Stomach (tissue), 19 donors: ENCODE data around the gene POLE2. TPM values are rescaled to one million over a fixed set of nuclear protein-coding genes. Genes with fewer than 3 reads are reported as not detected.
"Not testable (repeated sequence)": the region's sequence is repeated elsewhere in the genome, so short reads cannot be mapped to it uniquely, and the experiment has no call there.

Experiments
- DNase-seq, 2 donors: peaks; one replicate each; pipeline versions ENCODE4 v3.0.0 to v3.0.0-alpha.2; 2013 to 2019
- H3K27ac ChIP-seq, 5 donors: fragments of 200-600 bp in 4 of 5; sonication (generic) in 4 of 5; one replicate each; pipeline ENCODE4 v1.5.1; 2013 to 2019; ENCODE audit warnings: mild to moderate bottlenecking in 1 of 5, moderate library complexity in 1 of 5
- H3K27me3 ChIP-seq, 3 donors: fragments of 200-600 bp; sonication (generic); one replicate each; pipeline ENCODE4 v1.5.1; 2017 to 2019; ENCODE audit warnings: mixed run types in 1 of 3
- H3K36me3 ChIP-seq, 4 donors: fragments of 200-600 bp; sonication (generic); 1 replicate in 3 of 4; 2 replicates in 1 of 4; pipeline ENCODE4 v1.5.1; 2016 to 2019
- H3K4me1 ChIP-seq, 4 donors: fragments of 200-600 bp; sonication (generic); one replicate each; pipeline ENCODE4 v1.5.1; 2016 to 2019
- H3K4me3 ChIP-seq, 4 donors: fragments of 200-600 bp; sonication (generic) in 3 of 4; one replicate each; pipeline ENCODE4 v1.5.1; 2016 to 2019; ENCODE audit warnings: mild to moderate bottlenecking in 1 of 4
- H3K9me3 ChIP-seq, 4 donors: fragments of 200-600 bp; sonication (generic); one replicate each; pipeline ENCODE4 v1.5.1; 2016 to 2019
- CTCF ChIP-seq, 7 experiments: fragments of 450-650 bp in 4 of 7; fragments of 200-600 bp in 3 of 7; sonication (generic) in 3 of 7; IDR thresholded peaks; one replicate each; pipeline ENCODE4 v1.5.1; 2016 to 2019; ENCODE audit warnings: antibody characterized with exemption in 7 of 7, control low read depth in 2 of 7, mild to moderate bottlenecking in 1 of 7
- EP300 ChIP-seq: sonication (generic); formaldehyde crosslinking; IDR thresholded peaks from one replicate; pipeline ENCODE4 v1.6.1; 2017; ENCODE audit warnings: antibody characterized with exemption
- POLR2A ChIP-seq, 4 donors: fragments of 450-650 bp; IDR thresholded peaks; one replicate each; pipeline ENCODE4 v1.6.1; 2016; ENCODE audit warnings: antibody characterized with exemption in 4 of 4, control low read depth in 2 of 4, mild to moderate bottlenecking in 1 of 4, moderate library complexity in 1 of 4
- POLR2AphosphoS5 ChIP-seq, 3 donors: sonication (generic); formaldehyde crosslinking; IDR thresholded peaks; one replicate each; pipeline ENCODE4 v1.6.1; 2016; ENCODE audit warnings: antibody characterized with exemption in 3 of 3
- WGBS, 5 donors: extraction: QIAGEN DNeasy Blood & Tissue Kit in 3 of 5; methylation state at CpG; one replicate each; pipeline versions ENCODE4 v1.1.5 to v1.1.7; 2013 to 2018; 5-methylcytosine and 5-hydroxymethylcytosine counted together
- intact Hi-C: fragments of 100-400 bp; cut with DNase I; formaldehyde crosslinking; loops from one replicate; pipeline ENCODE4 v1.15.1; 2023; ENCODE audit warnings: low total_unique reads
- long read RNA-seq, 10 donors: transcript quantifications; one replicate each; lab custom pipeline, GENCODE V29; 2026
- polyA plus RNA-seq, 3 donors: library from polyadenylated mRNA; stranded (reverse); fragments of 200-250 nt; gene quantifications; one replicate each; pipeline ENCODE4 v1.2.3, GENCODE V29; 2013
- total RNA-seq, 5 donors: library from RNA; depleted of rRNA; stranded (reverse); fragments of >200 nt; gene quantifications; one replicate each; pipeline versions ENCODE4 v1.1.0 to v1.2.3, GENCODE V29; 2014 to 2016
- donor health status: healthy with polysubstance abuse.
- donor health status: Bipolar disorder and iron deficiency.
- donor health status: healthy.

POLE2 gene
- 10 to 100 TPM in 1 of 5 donors, 1 to 10 TPM in 3, not detected in 1; 1.8 to 17.1 (median 6.4) TPM for total RNA-seq
- 1 to 10 TPM; 2.3 to 6.1 (median 3.9) TPM for polyA plus RNA-seq
- long read RNA-seq, donor 1, result 0 reads
- long read RNA-seq, donor 2, partial matches to known transcripts, result 0 of 1 reads
- long read RNA-seq, donor 2, other reads (novel, unspliced or antisense), result 0 of 1 reads
- long read RNA-seq, donor 3, result 0 reads
- long read RNA-seq, donor 4, result 0 reads
- long read RNA-seq, donor 5, partial matches to known transcripts, result 0 of 1 reads
- long read RNA-seq, donor 5, other reads (novel, unspliced or antisense), result 0 of 1 reads
- long read RNA-seq, donor 6, result 0 reads
- long read RNA-seq, donor 7, partial matches to known transcripts, result 0 of 1 reads
- long read RNA-seq, donor 7, other reads (novel, unspliced or antisense), result 0 of 1 reads
- long read RNA-seq, donor 8, partial matches to known transcripts, result 0 of 2 reads
- long read RNA-seq, donor 8, other reads (novel, unspliced or antisense), result 0 of 2 reads
- long read RNA-seq, donor 9, result 0 reads
- long read RNA-seq, donor 10, partial matches to known transcripts, result 0 of 2 reads
- long read RNA-seq, donor 10, other reads (novel, unspliced or antisense), result 0 of 2 reads

- WGBS, 5 donors, result 5 to 17% (median 6%) methylated on average over 23 to 67 of the region's 67 CpGs
- Histone ChIP-seq H3K9me3 (no peaks in the 10 kb centered on the region), H3K4me1 (peaks cover 14 to 34% (median 25%) of the 10 kb centered on the region in 4 donors), H3K4me3 (peak within 1 kb of the TSS; percentile 70 to 90 (median 80)), H3K27ac (peak within 1 kb of the TSS; percentile 57 to 87 (median 83)), H3K27me3 (no peaks in the 10 kb centered on the region), H3K36me3 (no peaks in the 10 kb centered on the region)
- TF ChIP-seq POLR2AphosphoS5 (IDR thresholded peaks at IDR 0.05) (peak in 2 of 3 donors; percentile 14 to 71), POLR2A (IDR thresholded peaks at IDR 0.05) (no peak)
- intact Hi-C loops, result no loop called here
- peak; percentile 78 to 94 for DNase-seq
Measured at GRCh38 chr14:49687942-49688700, at the start of gene POLE2. TSS of gene POLE2 (minus strand) at chr14:49688214. CDS start at chr14:49688203, 11 bp downstream.

- DNase-seq, intact Hi-C loops, H3K27me3 ChIP-seq, H3K27ac ChIP-seq, H3K4me3 ChIP-seq, H3K9me3 ChIP-seq, H3K4me1 ChIP-seq: not testable (repeated sequence)
- 84 to 99% (median 96%) methylated on average over 4 of the region's 4 CpGs for WGBS, 5 donors
- H3K36me3 ChIP-seq, result peaks cover 0 to 68% (median 46%) of the 10 kb centered on the region in 4 donors
Measured at GRCh38 chr14:49735669-49736068, 47.7 kb upstream of the POLE2 start.

- TF ChIP-seq POLR2AphosphoS5 (IDR thresholded peaks at IDR 0.05) (no peak), EP300 (no peak)
- Histone ChIP-seq H3K27ac (no peak overlapping the region), H3K4me1 (no peaks in the 10 kb centered on the region), H3K4me3 (no peak overlapping the region), H3K9me3 (no peaks in the 10 kb centered on the region), H3K27me3 (no peaks in the 10 kb centered on the region), H3K36me3 (peaks cover 0 to 60% (median 47%) of the 10 kb centered on the region in 4 donors)
- intact Hi-C loops, result no loop called here
- no peak for DNase-seq
Measured at GRCh38 chr14:49733836-49734235, 45.8 kb upstream of the POLE2 start.

- no peak for DNase-seq
- no peak overlapping the region for H3K27ac ChIP-seq
- H3K36me3 ChIP-seq, result peaks cover 0 to 63% (median 51%) of the 10 kb centered on the region in 4 donors
- H3K4me3 ChIP-seq, result no peak overlapping the region
- TF ChIP-seq POLR2AphosphoS5 (IDR thresholded peaks at IDR 0.05) (no peak), EP300 (no peak), CTCF (IDR thresholded peaks at IDR 0.05) (no peak), POLR2A (IDR thresholded peaks at IDR 0.05) (no peak)
- H3K27me3 ChIP-seq, result no peaks in the 10 kb centered on the region
- intact Hi-C loops, result no loop called here
- H3K4me1 ChIP-seq, result no peaks in the 10 kb centered on the region
- no peaks in the 10 kb centered on the region for H3K9me3 ChIP-seq
- 83 to 95% (median 90%) methylated on average over 3 of the region's 3 CpGs for WGBS, 5 donors
Measured at GRCh38 chr14:49732896-49733295, 44.9 kb upstream of the POLE2 start.

- no peak for DNase-seq
- no peak overlapping the region for H3K4me3 ChIP-seq
- TF ChIP-seq POLR2AphosphoS5 (IDR thresholded peaks at IDR 0.05), result no peak
- TF ChIP-seq CTCF (IDR thresholded peaks at IDR 0.05), result no peak
- no peak for TF ChIP-seq EP300
- TF ChIP-seq POLR2A (IDR thresholded peaks at IDR 0.05), result no peak
- H3K27ac ChIP-seq, result no peak overlapping the region
- no peaks in the 10 kb centered on the region for H3K9me3 ChIP-seq
- H3K27me3 ChIP-seq, result no peaks in the 10 kb centered on the region
- intact Hi-C loops, result no loop called here
- 82 to 89% (median 86%) methylated on average over 5 of the region's 5 CpGs for WGBS, 5 donors
- H3K36me3 ChIP-seq, result peaks cover 0 to 71% (median 60%) of the 10 kb centered on the region in 4 donors
- H3K4me1 ChIP-seq, result no peaks in the 10 kb centered on the region
Measured at GRCh38 chr14:49727171-49727570, 39.2 kb upstream of the POLE2 start.

- H3K36me3 ChIP-seq, result peaks cover 4 to 79% (median 60%) of the 10 kb centered on the region in 4 donors
- H3K27ac ChIP-seq, H3K9me3 ChIP-seq, H3K4me3 ChIP-seq, intact Hi-C loops, H3K4me1 ChIP-seq, DNase-seq, H3K27me3 ChIP-seq: not testable (repeated sequence)
- WGBS, 5 donors, result 83 to 93% (median 88%) methylated on average over 9 of the region's 9 CpGs
Measured at GRCh38 chr14:49721733-49722435, 33.9 kb upstream of the POLE2 start.
